GM19099 (cell line): ENCODE results near the gene PPP6R2.

Experiments used
- POLR2A ChIP-seq: IDR thresholded peaks from 3 replicates; pipeline ENCODE4 v1.6.1; 2011; ENCODE audit warnings: low read depth; ENCODE audit not compliant: insufficient read length; ENCODE audit errors: extremely low read depth

The PPP6R2 gene

DNA sequence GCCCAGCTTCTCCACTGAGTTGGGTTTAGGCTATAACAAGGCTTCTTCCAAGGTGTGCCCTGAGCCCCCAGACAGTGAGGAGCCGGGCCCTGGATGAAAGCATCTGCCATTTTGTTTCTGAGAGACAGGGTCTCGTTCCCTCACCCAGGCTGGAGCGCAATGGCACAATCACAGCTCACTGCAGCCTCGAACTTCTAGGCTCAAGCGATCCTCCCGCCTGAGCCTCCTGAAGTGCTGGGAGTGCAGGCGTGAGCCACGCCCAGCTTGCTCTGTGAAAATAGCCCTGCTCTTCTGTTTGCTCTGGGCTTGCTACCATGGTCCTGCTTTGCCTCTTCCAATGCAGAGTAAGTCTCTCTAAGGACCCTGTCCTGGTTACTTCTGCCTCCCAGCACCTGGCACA is 23.0 kb upstream of the PPP6R2 start:
- TF ChIP-seq POLR2A = no peak

DNA sequence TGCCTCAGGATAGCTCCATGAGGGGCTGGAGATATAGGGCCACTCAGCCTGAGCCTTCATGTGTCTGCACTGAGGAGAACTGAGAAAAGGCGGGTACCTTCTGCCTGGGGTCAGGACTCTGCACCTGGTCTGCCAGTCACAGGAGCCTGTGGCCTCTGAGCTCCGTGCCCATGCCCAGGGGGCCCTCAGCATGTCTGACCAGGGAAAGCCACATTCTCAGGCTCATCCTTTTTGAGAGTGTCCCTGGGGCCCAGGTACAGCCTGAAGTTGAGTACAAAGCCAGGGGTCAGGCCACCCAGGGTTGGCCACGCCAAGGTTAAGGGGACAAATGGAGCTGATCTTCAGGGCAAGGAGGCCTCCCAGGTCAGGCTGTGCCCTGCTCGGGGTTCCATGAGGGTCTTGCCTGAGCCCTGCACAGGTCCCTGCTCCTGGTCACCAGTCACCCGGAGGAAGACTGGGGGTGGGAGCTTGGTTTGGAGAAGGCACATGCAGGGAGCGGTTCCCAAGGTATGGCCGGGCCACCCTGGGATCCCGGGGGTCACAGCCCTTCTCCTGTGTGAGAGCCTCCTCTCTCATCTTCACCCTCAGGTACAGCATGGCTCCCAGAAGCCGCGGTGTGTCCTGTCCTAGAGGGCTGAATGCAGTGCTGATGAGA is 22.3 kb upstream of the PPP6R2 start:
- TF ChIP-seq POLR2A = no peak

DNA sequence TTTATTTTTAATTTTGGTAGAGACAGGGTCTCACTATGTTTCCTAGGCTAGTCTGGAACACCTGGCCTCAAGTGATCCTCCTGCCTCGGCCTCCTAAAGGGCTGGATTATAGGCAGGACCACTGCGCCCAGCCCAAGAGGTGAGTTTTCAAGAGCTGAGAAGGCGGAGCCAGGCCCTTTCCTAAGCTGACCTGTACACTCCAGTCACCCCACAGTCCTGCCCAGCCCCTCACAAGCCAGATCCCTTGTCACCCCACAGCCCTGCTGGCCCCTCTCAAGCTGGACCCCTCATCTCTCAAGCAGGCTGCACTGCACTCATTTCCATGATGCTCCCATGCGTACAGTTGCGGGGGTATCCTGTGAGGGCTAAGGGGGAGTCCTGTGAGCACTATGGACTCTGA is 19.2 kb upstream of the PPP6R2 start:
- TF ChIP-seq POLR2A = no peak

DNA sequence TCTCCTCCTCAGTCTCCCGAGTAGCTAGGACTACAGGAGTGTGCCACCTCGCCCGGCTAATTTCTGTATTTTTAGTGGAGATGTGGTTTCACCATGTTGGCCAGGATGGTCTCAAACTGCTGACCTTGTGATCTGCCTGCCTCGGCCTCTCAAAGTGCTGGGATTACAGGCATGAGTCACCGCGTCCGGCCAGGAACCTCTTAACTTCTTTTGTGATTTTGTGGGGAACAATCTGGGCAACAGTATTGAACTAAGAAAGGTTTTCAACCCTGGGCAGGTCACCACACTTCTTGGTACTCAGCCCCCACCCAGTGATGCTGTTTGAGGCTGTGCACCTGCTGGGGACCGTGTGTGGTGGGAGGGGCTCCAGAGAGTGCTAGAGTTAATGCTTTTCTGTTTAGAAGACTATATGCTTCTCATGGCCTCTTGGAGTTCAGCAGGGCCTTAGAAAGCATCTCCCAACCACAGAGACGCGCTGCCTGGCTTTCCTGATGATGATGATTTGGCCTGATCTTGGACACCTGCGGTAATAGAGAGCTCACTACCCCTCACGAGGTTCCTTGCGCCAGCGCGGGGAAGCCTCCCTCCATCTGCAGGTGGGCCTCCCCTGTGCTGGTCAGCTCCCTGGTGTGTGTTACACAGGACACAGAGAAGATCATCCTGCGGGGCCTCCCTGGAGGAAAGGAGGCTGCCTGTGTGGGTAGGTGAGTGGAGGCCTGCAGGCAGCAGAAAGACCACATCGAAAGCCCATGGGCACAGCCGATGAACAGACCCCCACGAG is 17.5 kb upstream of the PPP6R2 start:
- TF ChIP-seq POLR2A = no peak

DNA sequence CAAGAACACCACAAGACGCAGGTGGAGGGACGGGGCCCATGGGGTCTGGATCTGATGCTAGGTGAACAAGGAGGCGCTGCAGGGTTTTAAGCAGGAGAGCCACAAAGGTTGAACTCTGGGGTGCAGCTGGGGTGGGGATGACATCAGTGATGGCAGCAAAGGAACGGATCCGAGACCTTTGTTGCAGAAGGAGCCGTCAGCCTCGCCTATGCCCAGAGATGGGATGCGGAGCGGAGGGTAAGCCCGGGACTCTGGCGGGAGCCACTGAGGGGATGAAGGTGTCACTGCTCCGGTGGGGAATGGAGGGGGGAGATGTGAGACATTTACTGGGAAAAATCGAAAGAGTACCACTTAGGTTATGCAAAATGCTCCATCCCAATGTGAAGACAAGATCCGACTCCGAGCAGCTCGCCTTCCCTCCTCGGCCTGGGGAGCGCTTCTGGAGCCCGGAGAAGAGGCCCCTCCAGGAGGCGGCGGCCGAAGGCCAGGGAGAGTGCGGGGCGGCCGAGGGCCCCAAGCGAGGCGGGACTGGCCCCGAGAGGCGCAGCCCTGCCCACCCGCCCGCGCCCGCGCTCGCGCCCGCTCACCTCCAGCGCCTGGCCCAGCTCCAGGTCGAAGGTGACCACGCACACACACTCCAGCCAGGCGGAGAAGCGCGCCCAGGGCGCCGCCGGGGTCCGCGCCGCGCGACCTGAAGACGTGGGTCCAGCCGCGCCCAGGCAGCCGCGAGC is 16.7 kb upstream of the PPP6R2 start:
- no peak for TF ChIP-seq POLR2A

DNA sequence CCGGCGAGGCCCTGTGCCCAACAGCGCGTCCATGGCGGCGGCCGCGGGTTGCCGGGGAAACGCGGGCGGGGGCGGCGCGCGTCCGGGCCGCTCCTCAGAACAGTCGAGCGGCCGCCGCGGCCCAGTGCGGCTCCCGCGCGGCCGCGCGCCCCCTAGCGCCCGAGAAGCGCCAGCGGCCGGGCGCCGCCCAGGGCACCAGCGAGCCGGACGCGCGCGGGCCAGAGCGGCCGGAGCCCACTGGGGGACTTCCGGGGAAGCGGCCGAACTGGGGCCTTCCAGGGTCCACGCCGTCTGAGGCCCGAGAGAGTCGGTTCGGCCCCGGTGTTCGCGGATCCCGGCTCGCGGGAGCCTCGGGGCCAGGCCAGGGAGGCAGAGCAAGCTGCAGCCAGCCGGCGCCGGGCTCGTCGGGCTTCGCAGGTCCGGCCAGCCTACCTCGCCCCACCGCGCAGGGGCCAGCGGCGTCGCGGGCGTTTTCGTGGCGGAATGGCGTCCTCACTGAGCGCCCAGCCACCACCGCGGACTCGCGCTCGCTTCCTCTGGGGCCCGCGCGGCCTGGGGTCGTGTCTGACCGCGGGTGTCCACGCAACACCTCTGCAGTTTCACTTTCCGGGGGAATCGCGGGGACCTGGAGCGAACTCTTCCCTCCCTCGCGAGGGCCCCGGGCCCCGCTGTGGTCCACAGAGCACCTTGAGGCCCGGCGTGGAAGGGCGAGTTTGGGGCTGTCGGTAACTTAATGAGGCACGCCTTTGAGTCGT is 16.0 kb upstream of the PPP6R2 start, which contains the start of gene DENND6B:
DENND6B (minus strand) TSS at position 57 of the 755 bp plus-strand sequence; CDS start at position 33, 24 bp downstream.
- peak; percentile 82 for TF ChIP-seq POLR2A

DNA sequence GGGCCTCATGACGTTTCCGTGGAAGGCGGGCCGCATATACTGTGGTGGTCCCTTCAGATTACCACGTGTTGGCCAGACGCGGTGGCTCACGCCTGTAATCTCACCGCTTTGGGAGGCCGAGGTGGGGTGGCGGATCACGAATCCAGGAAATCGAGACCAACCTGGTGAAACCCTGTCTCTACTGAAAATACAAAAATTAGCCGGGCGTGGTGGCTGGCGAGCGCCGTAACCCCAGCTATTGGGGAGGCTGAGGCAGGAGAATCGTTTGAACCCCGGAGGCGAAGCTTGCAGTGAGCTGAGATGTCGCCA is 15.5 kb upstream of the PPP6R2 start:
- TF ChIP-seq POLR2A = no peak

DNA sequence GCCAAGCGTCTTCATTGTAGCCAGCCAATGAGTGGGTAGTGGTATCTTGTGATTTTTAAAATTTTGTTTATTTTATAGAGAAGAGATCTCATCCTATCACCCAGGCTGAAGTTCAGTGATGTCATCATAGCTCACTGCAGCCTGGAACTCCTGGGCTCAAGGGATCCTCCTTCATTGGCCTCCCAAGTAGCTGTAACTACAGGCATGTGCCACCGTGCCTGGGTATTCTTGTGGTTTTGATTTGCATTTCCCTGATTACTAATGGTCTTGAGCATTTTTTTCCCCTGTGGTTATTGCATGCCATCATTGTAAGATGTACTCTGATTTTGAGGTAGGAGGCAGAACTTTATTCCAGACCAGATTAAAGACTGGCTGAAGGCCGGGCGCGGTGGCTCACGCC is 13.9 kb upstream of the PPP6R2 start:
- TF ChIP-seq POLR2A = no peak

DNA sequence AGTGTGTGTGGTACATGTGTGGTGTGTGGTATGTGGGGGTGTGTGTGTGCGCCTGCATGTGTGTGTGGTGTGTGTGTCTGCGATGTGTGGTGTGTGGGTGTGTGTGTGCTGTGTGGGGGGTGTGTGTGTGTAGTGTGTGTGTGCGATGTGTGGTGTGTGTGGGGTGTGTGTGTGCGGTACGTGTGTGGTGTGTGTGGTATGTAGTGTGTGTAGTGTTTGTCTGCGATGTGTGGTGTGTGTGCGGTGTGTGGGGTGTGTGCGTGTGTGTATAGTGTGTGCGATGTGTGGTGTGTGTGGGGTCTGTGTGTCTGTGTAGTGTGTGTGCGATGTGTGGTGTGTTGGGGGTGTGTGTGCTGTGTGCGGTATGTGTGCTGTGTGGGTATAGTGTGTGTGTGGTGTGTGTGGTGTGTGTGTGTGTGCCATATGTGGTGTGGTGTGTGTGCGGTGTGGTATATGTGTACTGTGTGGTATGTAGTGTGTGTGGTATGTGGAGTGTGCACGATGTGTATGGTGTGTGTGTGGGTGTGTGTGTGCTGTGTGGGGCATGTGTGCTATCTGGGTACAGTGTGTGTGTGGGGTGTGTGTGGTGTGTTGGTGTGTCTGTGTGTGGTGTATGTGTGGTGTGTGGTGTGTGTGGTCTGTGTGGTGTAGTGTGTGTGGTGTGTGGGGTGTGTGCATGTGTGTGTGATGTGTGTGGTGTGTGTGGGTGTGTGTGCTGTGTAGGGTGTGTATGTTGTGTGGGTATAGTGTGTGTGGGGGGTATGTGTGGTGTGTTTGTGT is 5.7 kb upstream of the PPP6R2 start:
- TF ChIP-seq POLR2A = no peak

DNA sequence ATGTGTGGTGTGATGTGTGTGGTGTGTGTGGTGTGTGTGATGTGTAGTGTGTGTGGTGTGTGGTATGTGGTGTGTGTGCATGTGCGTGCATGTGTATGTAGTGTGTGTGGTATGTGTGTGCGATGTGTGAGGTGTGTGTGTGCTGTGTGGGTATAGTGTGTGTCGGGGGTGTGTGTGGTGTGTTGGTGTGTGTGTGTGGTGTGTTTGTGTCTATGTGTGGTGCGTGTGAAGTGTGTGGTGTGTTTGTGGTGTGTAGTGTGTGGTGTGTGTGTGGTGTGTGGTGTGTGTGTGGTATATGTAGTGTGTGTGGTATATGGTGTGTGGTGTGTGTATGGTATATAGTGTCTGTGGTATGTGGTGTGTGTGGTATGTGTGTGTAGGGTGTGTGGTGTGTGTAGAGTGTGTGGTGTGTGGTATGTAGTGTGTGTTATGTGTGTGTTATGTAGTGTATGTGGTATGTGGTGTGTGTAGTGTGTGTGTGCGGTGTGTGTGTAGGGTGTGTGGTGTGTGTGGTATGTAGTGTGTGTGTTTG is 5.0 kb upstream of the PPP6R2 start:
- no peak for TF ChIP-seq POLR2A

DNA sequence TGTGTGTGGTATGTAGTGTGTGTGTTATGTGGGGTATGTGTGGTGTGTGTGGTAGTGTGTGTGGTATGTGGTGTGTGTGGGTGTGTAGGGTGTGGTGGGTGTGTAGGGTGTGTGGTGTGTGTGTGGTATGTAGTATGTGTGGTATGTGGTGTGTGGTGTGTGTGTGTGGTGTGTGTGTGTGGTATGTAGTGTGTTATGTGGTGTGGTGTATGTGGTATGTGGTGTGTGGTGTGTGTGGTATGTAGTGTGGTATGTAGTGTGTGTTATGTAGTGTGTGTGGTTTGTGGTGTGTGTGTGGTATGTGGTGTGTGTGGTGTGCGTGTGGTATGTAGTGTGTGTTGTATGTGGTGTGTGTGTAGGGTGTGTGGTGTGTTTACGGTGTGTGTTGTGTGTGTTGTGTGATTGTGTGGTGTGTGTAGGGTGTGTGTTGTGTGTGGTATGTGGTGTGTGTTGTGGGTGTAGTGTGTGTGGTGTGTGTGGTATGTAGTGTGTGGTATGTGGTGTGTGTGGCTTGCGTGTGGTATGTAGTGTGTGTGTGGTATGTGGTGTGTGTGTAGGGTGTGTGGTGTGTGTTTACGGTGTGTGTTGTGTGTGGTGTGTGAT is 4.2 kb upstream of the PPP6R2 start:
- no peak for TF ChIP-seq POLR2A

DNA sequence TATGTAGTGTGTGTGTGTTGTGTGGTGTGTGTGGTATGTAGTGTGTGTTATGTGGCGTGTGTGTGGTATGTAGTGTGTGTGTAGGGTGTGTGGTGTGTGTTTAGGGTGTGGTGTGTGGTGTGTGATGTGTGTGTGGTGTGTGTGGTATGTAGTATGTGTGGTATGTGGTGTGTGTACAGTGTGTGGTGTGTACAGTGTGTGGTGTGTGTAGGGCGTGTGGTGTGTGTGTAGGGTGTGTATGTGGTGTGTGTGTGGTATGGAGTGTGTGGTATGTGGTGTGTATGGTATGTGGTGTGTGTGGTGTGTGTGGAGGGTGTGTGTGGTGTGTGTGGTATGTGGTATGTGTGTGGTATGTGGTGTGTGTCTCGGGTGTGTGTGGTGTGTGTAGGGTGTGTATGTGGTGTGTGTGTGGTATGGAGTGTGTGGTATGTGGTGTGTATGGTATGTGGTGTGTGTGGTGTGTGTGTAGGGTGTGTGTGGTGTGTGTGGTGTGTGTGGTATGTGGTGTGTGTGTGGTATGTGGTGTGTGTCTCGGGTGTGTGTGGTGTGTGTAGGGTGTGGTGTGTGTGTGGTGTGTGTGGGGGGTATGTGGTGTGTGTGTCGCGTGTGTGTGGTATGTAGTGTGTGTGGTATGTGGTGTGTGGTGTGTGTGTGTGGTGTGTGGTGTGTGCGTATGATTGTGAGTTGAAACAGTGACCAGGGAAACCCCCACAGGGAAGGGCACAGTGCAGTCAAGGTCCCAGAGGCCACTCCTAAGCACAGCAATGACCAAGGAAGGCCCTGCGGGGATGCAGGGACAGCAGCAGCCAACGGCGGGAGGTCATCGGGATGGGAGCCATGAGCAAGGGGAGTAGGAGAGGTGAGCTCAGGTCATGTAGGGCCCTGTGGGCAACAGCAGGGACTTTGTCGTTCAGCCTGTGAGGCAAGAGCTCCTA is 2.9 kb upstream of the PPP6R2 start:
- no peak for TF ChIP-seq POLR2A

DNA sequence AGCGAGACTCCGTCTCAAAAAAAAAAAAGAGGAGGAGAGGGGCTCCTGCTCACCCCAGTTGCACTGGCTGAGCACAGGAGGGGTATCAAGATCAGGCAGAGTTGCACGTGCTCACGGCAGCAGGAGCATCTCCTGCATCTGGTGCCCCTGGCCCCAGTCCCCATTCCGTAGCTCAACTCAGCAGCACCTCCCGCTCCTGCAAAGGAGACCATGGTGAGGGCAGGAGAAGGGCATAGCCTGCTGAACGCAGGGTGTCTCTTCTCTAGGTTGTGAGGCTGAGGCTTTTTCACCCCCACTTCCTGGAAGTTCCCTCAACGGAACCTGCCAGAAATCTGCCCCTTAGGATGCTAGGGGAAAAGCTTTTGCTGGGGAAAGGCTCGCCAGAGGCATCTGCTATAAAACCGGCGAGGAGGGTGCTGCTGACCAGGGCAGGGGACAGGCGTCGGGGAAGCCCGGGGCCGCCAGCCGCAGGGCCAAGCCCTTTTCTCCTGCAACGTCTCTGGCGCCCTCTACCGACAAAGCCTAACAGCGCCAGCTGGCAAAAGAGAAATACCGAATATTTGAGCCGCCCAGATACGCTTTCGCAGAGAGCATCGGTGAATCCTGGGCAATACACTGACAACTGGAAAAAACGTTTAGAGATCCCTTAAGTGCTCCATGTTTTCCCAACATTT is 1.0 kb upstream of the PPP6R2 start:
- no peak for TF ChIP-seq POLR2A

DNA sequence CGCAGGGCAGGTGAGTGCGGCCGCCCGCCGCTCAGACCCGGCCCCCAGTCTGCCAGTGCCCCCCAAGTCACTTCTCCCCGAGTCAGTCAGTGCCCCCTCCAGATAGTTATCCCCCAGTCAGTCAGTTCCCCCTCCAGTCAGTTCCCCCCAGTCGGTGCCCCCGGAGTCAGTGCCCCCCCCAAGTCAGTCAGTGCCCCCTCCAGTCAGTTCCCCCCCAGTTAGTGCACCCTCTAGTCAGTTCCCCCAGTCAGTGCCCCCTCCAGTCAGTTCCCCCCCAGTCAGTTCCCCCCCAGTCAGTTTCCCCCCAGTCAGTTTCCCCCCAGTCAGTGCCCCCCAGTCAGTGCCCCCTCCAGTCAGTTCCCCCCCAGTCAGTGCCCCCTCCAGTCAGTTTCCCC is 411 bp downstream of the PPP6R2 start:
- no peak for TF ChIP-seq POLR2A
